ENCODE results near the gene AKR7A2. TPM values are rescaled to one million over a fixed set of nuclear protein-coding genes. Genes with fewer than 3 reads are reported as not detected.

AKR7A2 gene
- total and polyA plus RNA-seq, 10 donors: 14.6 to 68.4 (median 33.4) TPM

DNA sequence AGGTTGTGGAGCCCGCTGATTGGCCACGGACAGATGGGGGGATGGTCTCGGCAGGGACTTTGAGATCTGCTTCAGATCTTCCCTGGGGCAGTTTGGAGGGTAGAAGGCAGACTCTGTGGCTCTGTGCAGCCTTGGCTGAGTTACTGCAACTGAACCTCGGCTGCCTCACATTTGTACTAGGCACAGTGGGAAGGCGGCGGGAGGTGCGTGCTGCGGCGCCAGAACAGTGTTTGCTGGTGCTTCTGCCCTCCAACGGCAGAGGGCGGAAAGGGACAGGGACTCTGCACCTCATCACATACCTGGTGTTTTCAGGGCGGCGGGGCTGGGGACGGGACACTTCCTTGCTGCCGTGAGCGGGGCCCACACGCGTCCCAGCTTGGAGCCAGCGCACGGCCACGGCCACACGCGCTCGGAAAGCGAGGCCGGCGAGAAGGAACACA is 26.4 kb upstream of the AKR7A2 start:
- Histone ChIP-seq H3K4me1 (peaks cover 0 to 16% (median 6%) of the 10 kb centered on the region in 6 donors), H3K9me3 (no peaks in the 10 kb centered on the region), H3K36me3 (peaks cover 4 to 71% (median 52%) of the 10 kb centered on the region in 6 donors), H3K27ac (no peak overlapping the region), H3K27me3 (replicated peaks in 1 of 7) (no peaks in the 10 kb centered on the region), H3K4me3 (no peak overlapping the region)
- DNase-seq: no peak
- TF ChIP-seq POLR2A (IDR thresholded peaks at IDR 0.05) (no peak), POLR2AphosphoS5 (IDR thresholded peaks at IDR 0.05) (peak in 1 of 3 donors; percentile 48)
- TF ChIP-seq, protein P1, sequence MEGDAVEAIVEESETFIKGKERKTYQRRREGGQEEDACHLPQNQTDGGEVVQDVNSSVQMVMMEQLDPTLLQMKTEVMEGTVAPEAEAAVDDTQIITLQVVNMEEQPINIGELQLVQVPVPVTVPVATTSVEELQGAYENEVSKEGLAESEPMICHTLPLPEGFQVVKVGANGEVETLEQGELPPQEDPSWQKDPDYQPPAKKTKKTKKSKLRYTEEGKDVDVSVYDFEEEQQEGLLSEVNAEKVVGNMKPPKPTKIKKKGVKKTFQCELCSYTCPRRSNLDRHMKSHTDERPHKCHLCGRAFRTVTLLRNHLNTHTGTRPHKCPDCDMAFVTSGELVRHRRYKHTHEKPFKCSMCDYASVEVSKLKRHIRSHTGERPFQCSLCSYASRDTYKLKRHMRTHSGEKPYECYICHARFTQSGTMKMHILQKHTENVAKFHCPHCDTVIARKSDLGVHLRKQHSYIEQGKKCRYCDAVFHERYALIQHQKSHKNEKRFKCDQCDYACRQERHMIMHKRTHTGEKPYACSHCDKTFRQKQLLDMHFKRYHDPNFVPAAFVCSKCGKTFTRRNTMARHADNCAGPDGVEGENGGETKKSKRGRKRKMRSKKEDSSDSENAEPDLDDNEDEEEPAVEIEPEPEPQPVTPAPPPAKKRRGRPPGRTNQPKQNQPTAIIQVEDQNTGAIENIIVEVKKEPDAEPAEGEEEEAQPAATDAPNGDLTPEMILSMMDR (IDR thresholded peaks at IDR 0.05 in 8 of 11, conservative IDR thresholded peaks at IDR 0.05 in 3 of 11): no peak
- WGBS, 5 donors: 90 to 95% (median 92%) methylated on average over 26 to 27 of the region's 27 CpGs
- intact Hi-C loops (cut with DNase I; ENCODE audit: low total_unique reads): no loop called here

- intact Hi-C loops (cut with DNase I; ENCODE audit: low total_unique reads): no loop called here
- no peak overlapping the region for H3K27ac ChIP-seq
These were observed 25.3 kb upstream of the AKR7A2 start for GRCh38 chr1:19337289-19337688.

DNA sequence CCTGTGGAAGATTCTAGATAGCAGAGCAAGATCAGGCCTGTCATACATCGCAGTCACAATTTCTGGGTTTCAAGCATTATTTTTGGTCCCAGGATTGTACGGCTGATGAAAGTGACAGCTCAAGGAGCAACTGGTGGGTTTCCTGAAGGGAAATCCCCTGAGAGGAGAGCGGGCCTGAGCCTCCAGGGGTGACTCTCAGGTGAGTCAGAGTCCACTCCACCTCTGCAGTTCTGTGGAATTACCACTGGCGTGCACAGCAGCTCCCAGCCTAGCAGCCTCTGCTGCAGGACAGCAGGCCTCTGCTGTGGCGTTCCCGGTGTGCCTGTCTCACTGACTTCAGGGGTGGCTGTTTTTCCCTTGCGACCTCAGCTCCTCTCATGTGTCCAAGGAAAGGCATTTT is 24.6 kb upstream of the AKR7A2 start:
- no peak overlapping the region for H3K27ac ChIP-seq
- 78 to 87% (median 84%) methylated on average over 6 to 7 of the region's 7 CpGs for WGBS, 5 donors
- no peak overlapping the region for H3K4me3 ChIP-seq

More at GRCh38 chr1:19337289-19337688, 25.3 kb upstream of the AKR7A2 start:
- no peak for DNase-seq
- no peak overlapping the region for H3K4me3 ChIP-seq
- H3K27me3 ChIP-seq (replicated peaks in 1 of 7): no peaks in the 10 kb centered on the region
- H3K4me1 ChIP-seq: peaks cover 0 to 16% (median 6%) of the 10 kb centered on the region in 6 donors
- TF ChIP-seq, protein P1 (IDR thresholded peaks at IDR 0.05 in 8 of 11, conservative IDR thresholded peaks at IDR 0.05 in 3 of 11): no peak
- TF ChIP-seq POLR2A (IDR thresholded peaks at IDR 0.05) (no peak), POLR2AphosphoS5 (IDR thresholded peaks at IDR 0.05) (no peak)
- 72 to 98% (median 91%) methylated on average over 4 of the region's 4 CpGs for WGBS, 5 donors
- H3K9me3 ChIP-seq: no peaks in the 10 kb centered on the region
- peaks cover 4 to 71% (median 42%) of the 10 kb centered on the region in 6 donors for H3K36me3 ChIP-seq

More for the DNA sequence above, 24.6 kb upstream of the AKR7A2 start:
- Histone ChIP-seq H3K27me3 (replicated peaks in 1 of 7) (no peaks in the 10 kb centered on the region), H3K36me3 (peaks cover 4 to 71% (median 37%) of the 10 kb centered on the region in 6 donors), H3K9me3 (no peaks in the 10 kb centered on the region), H3K4me1 (peaks cover 0 to 9% (median 3%) of the 10 kb centered on the region in 6 donors)
- TF ChIP-seq POLR2AphosphoS5 (IDR thresholded peaks at IDR 0.05) (peak in 1 of 3 donors; percentile 20), POLR2A (IDR thresholded peaks at IDR 0.05) (no peak)
- TF ChIP-seq, protein P1 (IDR thresholded peaks at IDR 0.05 in 8 of 11, conservative IDR thresholded peaks at IDR 0.05 in 3 of 11): no peak
- intact Hi-C loops (cut with DNase I; ENCODE audit: low total_unique reads): no loop called here
- DNase-seq: no peak

All from spleen (tissue), 11 donors.